Measurements from ENCODE around the gene SEM1. TPM values are rescaled to one million over a fixed set of nuclear protein-coding genes. Genes with fewer than 3 reads are reported as not detected.
"Not testable (repeated sequence)": the region's sequence is repeated elsewhere in the genome, so short reads cannot be mapped to it uniquely, and the experiment has no call there.

SEM1 gene
- total RNA-seq, 1 experiment from 2014 or later, result 45.8 TPM

DNA sequence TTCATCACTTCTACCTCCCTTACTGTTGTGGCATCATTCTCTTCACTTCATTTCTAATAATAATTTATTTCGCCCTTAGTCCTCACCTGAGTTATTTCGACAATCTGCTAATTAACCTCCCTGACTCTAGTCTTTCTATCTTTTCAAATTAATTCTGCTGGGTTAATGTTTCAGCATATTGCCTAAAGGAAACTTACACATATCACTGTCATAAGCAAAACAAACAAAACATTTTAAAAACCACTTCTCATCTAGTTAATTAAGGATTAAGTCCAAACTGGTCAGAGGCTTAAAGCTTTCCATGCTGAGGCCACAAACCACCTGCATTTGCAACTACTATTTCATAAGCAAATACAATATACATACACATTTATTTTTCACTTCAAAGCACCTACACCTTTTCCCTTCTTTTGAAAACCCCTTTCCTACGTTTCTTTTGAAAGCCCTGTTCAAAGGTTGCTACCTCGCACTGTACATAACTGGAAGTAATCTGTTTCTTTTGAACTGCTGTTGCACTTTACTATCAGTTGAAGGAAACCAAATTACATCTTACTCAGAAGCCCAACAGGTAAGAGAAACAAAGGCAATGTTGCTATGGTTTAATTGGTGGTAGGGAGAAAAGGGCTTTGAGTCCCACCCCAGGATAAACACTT, 10.3 kb downstream of the SEM1 start:
- no peaks in the 10 kb centered on the region for H3K9me3 ChIP-seq (ENCODE audit: low read length)
- no peak overlapping the region for H3K27ac ChIP-seq (ENCODE audit: low read length)
- H3K4me2 ChIP-seq (ENCODE audit: low read depth, low read length, poor library complexity, severe bottlenecking), result no peak overlapping the region
- H3K4me1 ChIP-seq (ENCODE audit: low read length), result peaks cover 2% of the 10 kb centered on the region; the same call in 1 of the 2 replicates
- no peak overlapping the region for H3K4me3 ChIP-seq (ENCODE audit: low read length)
- no peak overlapping the region for H3K9ac ChIP-seq (ENCODE audit: low read length)
- peaks cover 28% of the 10 kb centered on the region for H3K36me3 ChIP-seq (ENCODE audit: insufficient read depth, low read length)
- H4K20me1 ChIP-seq (ENCODE audit: insufficient read depth, low read depth, low read length), result no peaks in the 10 kb centered on the region; the same call in 1 of the 2 replicates
- no peaks in the 10 kb centered on the region for H3K9me2 ChIP-seq (replicated peaks; ENCODE audit: insufficient read depth, low read length)
- no peak for DNase-seq
- no peak overlapping the region for H2AFZ ChIP-seq (ENCODE audit: low read length)
- H3K79me2 ChIP-seq (ENCODE audit: low read length), result peaks cover 100% of the 10 kb centered on the region
- H3K27me3 ChIP-seq (ENCODE audit: low read length), result no peaks in the 10 kb centered on the region

- H3K79me2 ChIP-seq (ENCODE audit: low read length), result peaks cover 97% of the 10 kb centered on the region
- not testable (repeated sequence) for H3K9ac ChIP-seq (ENCODE audit: low read length); H2AFZ ChIP-seq (ENCODE audit: low read length); H3K9me3 ChIP-seq (ENCODE audit: low read length); H3K27ac ChIP-seq (ENCODE audit: low read length); H3K9me2 ChIP-seq (replicated peaks; ENCODE audit: insufficient read depth, low read length); H3K27me3 ChIP-seq (ENCODE audit: low read length); H3K4me3 ChIP-seq (ENCODE audit: low read length); DNase-seq; H4K20me1 ChIP-seq (ENCODE audit: insufficient read depth, low read depth, low read length); H3K4me1 ChIP-seq (ENCODE audit: low read length); H3K4me2 ChIP-seq (ENCODE audit: low read depth, low read length, poor library complexity, severe bottlenecking)
- H3K36me3 ChIP-seq (ENCODE audit: insufficient read depth, low read length), result peaks cover 32% of the 10 kb centered on the region
These were observed 11.2 kb downstream of the SEM1 start for GRCh38 chr7:96698449-96698848.

DNA sequence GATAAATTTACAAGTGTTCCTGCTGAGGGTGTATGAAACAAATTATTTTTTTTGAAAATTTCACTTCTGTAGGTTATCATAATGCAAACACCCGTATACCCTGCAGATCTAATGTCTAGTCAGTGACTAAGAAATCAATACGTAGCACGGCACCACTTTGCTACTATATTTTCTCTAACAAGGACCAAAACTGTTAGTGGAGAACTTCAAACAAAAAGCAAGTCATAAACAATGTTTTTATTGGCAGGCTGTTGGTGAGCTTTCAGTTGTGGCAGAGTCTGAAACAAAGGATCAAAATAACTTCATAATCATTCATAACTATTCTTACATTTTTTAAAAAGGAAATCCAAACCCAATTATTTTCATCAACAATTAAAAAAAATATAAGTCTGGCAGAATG, 11.8 kb downstream of the SEM1 start:
- Histone ChIP-seq H3K4me3 (ENCODE audit: low read length) (no peak overlapping the region), H3K9me2 (replicated peaks; ENCODE audit: insufficient read depth, low read length) (no peaks in the 10 kb centered on the region), H3K9me3 (ENCODE audit: low read length) (no peaks in the 10 kb centered on the region), H3K4me2 (ENCODE audit: low read depth, low read length, poor library complexity, severe bottlenecking) (no peak overlapping the region), H3K36me3 (ENCODE audit: insufficient read depth, low read length) (peaks cover 28% of the 10 kb centered on the region), H3K27me3 (ENCODE audit: low read length) (no peaks in the 10 kb centered on the region), H3K27ac (ENCODE audit: low read length) (no peak overlapping the region), H3K4me1 (ENCODE audit: low read length) (peaks cover 2% of the 10 kb centered on the region; the same call in 1 of the 2 replicates), H3K79me2 (ENCODE audit: low read length) (peaks cover 97% of the 10 kb centered on the region), H4K20me1 (ENCODE audit: insufficient read depth, low read depth, low read length) (no peaks in the 10 kb centered on the region; the same call in 1 of the 2 replicates), H3K9ac (ENCODE audit: low read length) (no peak overlapping the region), H2AFZ (ENCODE audit: low read length) (no peak overlapping the region)
- no peak for DNase-seq

- H3K36me3 ChIP-seq (ENCODE audit: insufficient read depth, low read length), result peaks cover 35% of the 10 kb centered on the region
- H4K20me1 ChIP-seq (ENCODE audit: insufficient read depth, low read depth, low read length), result no peaks in the 10 kb centered on the region; the same call in 1 of the 2 replicates
- H3K9me2 ChIP-seq (replicated peaks; ENCODE audit: insufficient read depth, low read length), result no peaks in the 10 kb centered on the region
- H3K79me2 ChIP-seq (ENCODE audit: low read length), result peaks cover 97% of the 10 kb centered on the region
- no peak for DNase-seq
- H2AFZ ChIP-seq (ENCODE audit: low read length), result no peak overlapping the region
- H3K27me3 ChIP-seq (ENCODE audit: low read length), result no peaks in the 10 kb centered on the region
- H3K4me2 ChIP-seq (ENCODE audit: low read depth, low read length, poor library complexity, severe bottlenecking), result no peak overlapping the region
- no peak overlapping the region for H3K27ac ChIP-seq (ENCODE audit: low read length)
- H3K4me1 ChIP-seq (ENCODE audit: low read length), result peaks cover 2% of the 10 kb centered on the region; the same call in 1 of the 2 replicates
- no peak overlapping the region for H3K9ac ChIP-seq (ENCODE audit: low read length)
- no peaks in the 10 kb centered on the region for H3K9me3 ChIP-seq (ENCODE audit: low read length)
- H3K4me3 ChIP-seq (ENCODE audit: low read length), result no peak overlapping the region
These were observed 14.1 kb downstream of the SEM1 start for GRCh38 chr7:96695581-96695980.

GRCh38 chr7:96694082-96694481, 15.6 kb downstream of the SEM1 start:
- Histone ChIP-seq H3K9ac (ENCODE audit: low read length) (no peak overlapping the region), H2AFZ (ENCODE audit: low read length) (no peak overlapping the region), H3K27ac (ENCODE audit: low read length) (no peak overlapping the region), H3K4me1 (ENCODE audit: low read length) (peaks cover 2% of the 10 kb centered on the region; the same call in 1 of the 2 replicates), H3K4me2 (ENCODE audit: low read depth, low read length, poor library complexity, severe bottlenecking) (no peak overlapping the region), H3K79me2 (ENCODE audit: low read length) (peaks cover 95% of the 10 kb centered on the region), H3K27me3 (ENCODE audit: low read length) (no peaks in the 10 kb centered on the region), H3K9me2 (replicated peaks; ENCODE audit: insufficient read depth, low read length) (no peaks in the 10 kb centered on the region), H4K20me1 (ENCODE audit: insufficient read depth, low read depth, low read length) (no peaks in the 10 kb centered on the region; the same call in 1 of the 2 replicates), H3K9me3 (ENCODE audit: low read length) (no peaks in the 10 kb centered on the region), H3K36me3 (ENCODE audit: insufficient read depth, low read length) (peaks cover 47% of the 10 kb centered on the region), H3K4me3 (ENCODE audit: low read length) (no peak overlapping the region)
- no peak for DNase-seq

- Histone ChIP-seq H3K9ac (ENCODE audit: low read length) (no peak overlapping the region), H2AFZ (ENCODE audit: low read length) (no peak overlapping the region), H3K9me2 (replicated peaks; ENCODE audit: insufficient read depth, low read length) (no peaks in the 10 kb centered on the region), H3K79me2 (ENCODE audit: low read length) (peaks cover 82% of the 10 kb centered on the region), H3K27me3 (ENCODE audit: low read length) (no peaks in the 10 kb centered on the region), H3K36me3 (ENCODE audit: insufficient read depth, low read length) (peaks cover 55% of the 10 kb centered on the region), H3K27ac (ENCODE audit: low read length) (no peak overlapping the region), H3K9me3 (ENCODE audit: low read length) (no peaks in the 10 kb centered on the region), H3K4me2 (ENCODE audit: low read depth, low read length, poor library complexity, severe bottlenecking) (no peak overlapping the region), H3K4me3 (ENCODE audit: low read length) (no peak overlapping the region), H4K20me1 (ENCODE audit: insufficient read depth, low read depth, low read length) (no peaks in the 10 kb centered on the region; the same call in 1 of the 2 replicates), H3K4me1 (ENCODE audit: low read length) (no peaks in the 10 kb centered on the region)
- DNase-seq, result no peak
These were observed 17.9 kb downstream of the SEM1 start for GRCh38 chr7:96691702-96692101.

DNA sequence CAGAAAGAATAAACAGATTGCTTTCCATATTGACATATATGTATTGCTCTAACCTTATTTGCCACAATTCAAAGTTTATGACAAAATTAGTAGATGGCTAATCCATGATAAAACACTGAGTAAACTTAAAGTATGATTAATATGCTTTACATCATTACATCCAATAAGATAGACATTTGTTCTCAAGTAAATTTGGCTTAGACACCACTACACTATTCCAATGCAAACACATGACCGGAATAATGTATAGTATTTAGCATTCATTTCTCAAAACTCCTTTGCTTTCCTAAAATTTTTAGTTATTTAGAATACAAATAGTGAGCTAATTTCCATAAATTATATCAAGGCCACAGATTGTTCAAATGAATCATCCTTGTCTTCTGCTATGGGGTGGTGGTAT, 20.2 kb downstream of the SEM1 start:
- H3K4me3 ChIP-seq (ENCODE audit: low read length), result no peak overlapping the region
- no peak overlapping the region for H3K4me2 ChIP-seq (ENCODE audit: low read depth, low read length, poor library complexity, severe bottlenecking)
- no peak overlapping the region for H3K9ac ChIP-seq (ENCODE audit: low read length)
- no peaks in the 10 kb centered on the region for H4K20me1 ChIP-seq (ENCODE audit: insufficient read depth, low read depth, low read length)
- no peak for DNase-seq
- no peaks in the 10 kb centered on the region for H3K4me1 ChIP-seq (ENCODE audit: low read length)
- no peaks in the 10 kb centered on the region for H3K9me3 ChIP-seq (ENCODE audit: low read length)
- no peaks in the 10 kb centered on the region for H3K9me2 ChIP-seq (replicated peaks; ENCODE audit: insufficient read depth, low read length)
- H3K27me3 ChIP-seq (ENCODE audit: low read length), result no peaks in the 10 kb centered on the region
- no peak overlapping the region for H3K27ac ChIP-seq (ENCODE audit: low read length)
- H3K79me2 ChIP-seq (ENCODE audit: low read length), result peaks cover 78% of the 10 kb centered on the region
- H2AFZ ChIP-seq (ENCODE audit: low read length), result no peak overlapping the region
- peaks cover 62% of the 10 kb centered on the region for H3K36me3 ChIP-seq (ENCODE audit: insufficient read depth, low read length)

- Histone ChIP-seq H3K79me2 (ENCODE audit: low read length) (peaks cover 56% of the 10 kb centered on the region), H4K20me1 (ENCODE audit: insufficient read depth, low read depth, low read length) (no peaks in the 10 kb centered on the region), H3K36me3 (ENCODE audit: insufficient read depth, low read length) (peaks cover 41% of the 10 kb centered on the region), H3K9ac (ENCODE audit: low read length) (no peak overlapping the region), H3K27me3 (ENCODE audit: low read length) (no peaks in the 10 kb centered on the region), H2AFZ (ENCODE audit: low read length) (no peak overlapping the region), H3K4me2 (ENCODE audit: low read depth, low read length, poor library complexity, severe bottlenecking) (no peak overlapping the region), H3K9me2 (replicated peaks; ENCODE audit: insufficient read depth, low read length) (no peaks in the 10 kb centered on the region), H3K27ac (ENCODE audit: low read length) (no peak overlapping the region), H3K9me3 (ENCODE audit: low read length) (no peaks in the 10 kb centered on the region), H3K4me3 (ENCODE audit: low read length) (no peak overlapping the region), H3K4me1 (ENCODE audit: low read length) (no peaks in the 10 kb centered on the region)
- DNase-seq, result no peak
These were observed 23.3 kb downstream of the SEM1 start for GRCh38 chr7:96686305-96686704.

Measured in Karpas-422 (cell line).